ENCODE measurements around the gene POU2AF1. TPM values are rescaled to one million over a fixed set of nuclear protein-coding genes. Genes with fewer than 3 reads are reported as not detected.

POU2AF1 gene
- total RNA-seq, 1 donor from 2014 or later = 81.0 TPM

DNA sequence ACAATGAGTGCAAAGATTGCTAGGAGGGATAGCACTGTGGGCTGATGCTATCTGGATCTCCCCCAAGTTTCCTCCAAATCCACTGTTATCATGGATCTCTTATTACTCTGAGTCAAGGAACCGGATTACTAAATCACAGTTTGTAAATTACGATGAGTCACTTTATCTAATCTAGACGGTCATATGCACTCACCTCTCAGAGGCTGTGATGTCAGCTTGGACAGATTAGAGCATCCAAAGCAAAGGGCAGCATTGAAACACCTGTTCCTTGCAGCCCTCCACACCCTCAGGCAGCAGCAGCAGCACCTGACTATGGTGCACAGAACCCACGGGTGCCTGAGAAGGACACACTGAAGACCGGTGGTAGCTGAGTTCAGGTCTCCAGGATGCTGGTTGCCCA is 14.0 kb upstream of the POU2AF1 start:
- intact Hi-C loops (cut with micrococcal nuclease) = no loop called here
- H3K36me3 Mint-ChIP-seq (ENCODE audit: low read depth) = no peaks in the 10 kb centered on the region
- no peak overlapping the region for H3K4me3 Mint-ChIP-seq
- no peak overlapping the region for H3K27ac Mint-ChIP-seq
- peaks cover 13% of the 10 kb centered on the region for H3K4me1 Mint-ChIP-seq (ENCODE audit: low read depth)
- H3K9me3 Mint-ChIP-seq = no peaks in the 10 kb centered on the region
- peaks cover 2% of the 10 kb centered on the region for H3K27me3 Mint-ChIP-seq (ENCODE audit: insufficient read depth)
- no peak for DNase-seq (ENCODE audit: low spot score)

DNA sequence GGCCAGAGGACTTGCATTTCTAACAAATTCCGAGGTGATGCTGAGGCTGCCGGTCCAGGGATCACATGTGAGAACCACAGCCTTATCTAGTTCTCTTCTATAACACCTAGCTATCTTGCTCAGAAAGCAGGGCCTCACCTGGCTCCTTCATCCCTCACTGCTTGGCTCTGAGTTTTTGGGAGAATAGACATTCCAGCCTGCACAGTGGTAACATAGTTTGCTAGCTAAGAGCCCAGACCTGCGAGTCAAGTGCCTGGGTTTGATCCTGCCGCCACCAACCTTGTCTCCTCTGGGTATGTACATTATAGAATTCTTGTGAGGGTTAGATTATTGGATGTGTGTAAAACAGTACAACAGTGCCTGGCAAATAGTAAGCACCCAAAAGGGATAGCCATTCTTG is 13.5 kb upstream of the POU2AF1 start:
- no peak for DNase-seq (ENCODE audit: low spot score)
- intact Hi-C loops (cut with micrococcal nuclease) = no loop called here
- H3K27me3 Mint-ChIP-seq (ENCODE audit: insufficient read depth) = peaks cover 2% of the 10 kb centered on the region
- H3K9me3 Mint-ChIP-seq = no peaks in the 10 kb centered on the region
- H3K27ac Mint-ChIP-seq = no peak overlapping the region
- no peak overlapping the region for H3K4me3 Mint-ChIP-seq
- H3K4me1 Mint-ChIP-seq (ENCODE audit: low read depth) = peaks cover 14% of the 10 kb centered on the region
- H3K36me3 Mint-ChIP-seq (ENCODE audit: low read depth) = no peaks in the 10 kb centered on the region

GRCh38 chr11:111391328-111392124 is 12.5 kb upstream of the POU2AF1 start:
- H3K4me3 Mint-ChIP-seq = no peak overlapping the region
- no peak for DNase-seq (ENCODE audit: low spot score)
- H3K9me3 Mint-ChIP-seq = peaks cover 5% of the 10 kb centered on the region
- H3K27ac Mint-ChIP-seq = no peak overlapping the region
- peaks cover 2% of the 10 kb centered on the region for H3K27me3 Mint-ChIP-seq (ENCODE audit: insufficient read depth)
- H3K36me3 Mint-ChIP-seq (ENCODE audit: low read depth) = no peaks in the 10 kb centered on the region
- H3K4me1 Mint-ChIP-seq (ENCODE audit: low read depth) = peaks cover 14% of the 10 kb centered on the region
- intact Hi-C loops (cut with micrococcal nuclease) = no loop called here

DNA sequence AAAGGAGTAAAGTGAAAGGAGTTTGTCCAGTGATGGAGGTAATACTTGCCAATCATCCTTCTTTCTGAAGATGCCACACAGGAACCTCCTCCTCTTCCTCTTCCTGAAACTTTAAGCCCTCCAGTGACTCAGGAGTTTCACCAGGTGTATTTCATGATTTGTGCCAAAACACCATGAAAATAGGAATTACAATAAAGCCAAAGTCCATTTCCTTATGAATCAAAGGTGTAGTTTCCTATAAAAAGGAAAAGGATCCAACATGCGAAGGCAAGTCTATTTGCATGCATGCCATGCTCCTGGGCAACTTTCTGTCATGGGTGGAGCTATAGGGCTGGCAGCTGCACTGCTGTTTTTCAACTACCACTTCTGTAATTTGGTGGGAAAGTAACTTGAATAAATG is 9.8 kb upstream of the POU2AF1 start:
- no peak overlapping the region for H3K27ac Mint-ChIP-seq
- DNase-seq (ENCODE audit: low spot score) = no peak

GRCh38 chr11:111388420-111388819 is 9.3 kb upstream of the POU2AF1 start:
- intact Hi-C loops (cut with micrococcal nuclease) = no loop called here
- H3K27ac Mint-ChIP-seq = no peak overlapping the region

More for the DNA sequence above, 9.8 kb upstream of the POU2AF1 start:
- Mint-ChIP-seq H3K4me3 (no peak overlapping the region), H3K36me3 (ENCODE audit: low read depth) (no peaks in the 10 kb centered on the region), H3K4me1 (ENCODE audit: low read depth) (peaks cover 14% of the 10 kb centered on the region), H3K9me3 (peaks cover 5% of the 10 kb centered on the region), H3K27me3 (ENCODE audit: insufficient read depth) (peaks cover 2% of the 10 kb centered on the region)
- intact Hi-C loops (cut with micrococcal nuclease) = no loop called here

DNA sequence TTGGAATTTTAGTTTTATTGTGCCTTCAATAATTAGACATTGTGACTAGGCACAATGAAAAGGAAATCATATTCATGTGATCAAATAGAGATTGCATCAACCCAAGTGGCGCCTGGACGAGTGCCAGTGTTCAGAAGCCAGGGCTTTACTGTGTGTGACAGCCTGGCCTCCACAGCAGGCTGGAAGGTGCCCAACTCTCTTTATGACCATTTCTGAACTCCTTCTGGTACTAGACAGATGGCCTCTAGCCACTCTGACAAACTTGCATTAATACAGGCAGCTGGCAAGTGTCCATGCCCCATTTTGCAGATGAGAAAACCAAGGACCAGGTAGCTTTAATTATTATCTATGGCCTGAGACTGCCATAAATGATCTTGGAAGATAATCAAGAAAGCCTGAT is 8.3 kb upstream of the POU2AF1 start:
- Mint-ChIP-seq H3K9me3 (peaks cover 5% of the 10 kb centered on the region), H3K27ac (no peak overlapping the region), H3K4me1 (ENCODE audit: low read depth) (peaks cover 24% of the 10 kb centered on the region), H3K4me3 (no peak overlapping the region), H3K27me3 (ENCODE audit: insufficient read depth) (no peaks in the 10 kb centered on the region), H3K36me3 (ENCODE audit: low read depth) (no peaks in the 10 kb centered on the region)
- no peak for DNase-seq (ENCODE audit: low spot score)
- intact Hi-C loops (cut with micrococcal nuclease) = no loop called here

More at GRCh38 chr11:111388420-111388819, 9.3 kb upstream of the POU2AF1 start:
- Mint-ChIP-seq H3K36me3 (ENCODE audit: low read depth) (no peaks in the 10 kb centered on the region), H3K27me3 (ENCODE audit: insufficient read depth) (peaks cover 2% of the 10 kb centered on the region), H3K4me3 (no peak overlapping the region), H3K9me3 (peaks cover 5% of the 10 kb centered on the region), H3K4me1 (ENCODE audit: low read depth) (peaks cover 14% of the 10 kb centered on the region)
- DNase-seq (ENCODE audit: low spot score) = no peak

DNA sequence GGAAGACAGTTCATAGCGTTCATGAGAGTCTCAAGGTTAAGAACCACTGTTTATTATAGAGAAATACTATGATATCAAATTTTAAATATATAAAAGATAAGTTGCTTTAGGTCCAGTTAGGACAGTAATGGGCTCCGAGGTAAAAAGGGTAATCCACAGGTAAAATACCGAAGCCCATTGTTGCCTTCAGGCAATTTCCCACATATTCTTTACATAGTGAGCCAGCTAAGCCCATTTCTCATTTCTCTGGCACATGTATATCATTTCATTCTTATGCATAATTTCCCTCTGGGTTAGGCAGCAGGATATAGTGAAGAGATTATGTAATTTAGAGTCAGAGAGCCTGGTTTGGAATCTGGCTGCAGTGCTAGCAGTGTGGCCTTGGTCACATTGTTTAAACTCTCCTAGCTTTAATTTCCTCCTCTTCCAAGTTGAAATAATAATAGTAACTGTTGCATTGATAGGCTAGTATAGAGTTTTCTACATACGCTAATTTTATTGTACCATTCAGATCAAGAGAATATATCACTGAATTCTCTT is 7.6 kb upstream of the POU2AF1 start:
- intact Hi-C loops (cut with micrococcal nuclease) = no loop called here
- H3K4me1 Mint-ChIP-seq (ENCODE audit: low read depth) = peaks cover 28% of the 10 kb centered on the region

DNA sequence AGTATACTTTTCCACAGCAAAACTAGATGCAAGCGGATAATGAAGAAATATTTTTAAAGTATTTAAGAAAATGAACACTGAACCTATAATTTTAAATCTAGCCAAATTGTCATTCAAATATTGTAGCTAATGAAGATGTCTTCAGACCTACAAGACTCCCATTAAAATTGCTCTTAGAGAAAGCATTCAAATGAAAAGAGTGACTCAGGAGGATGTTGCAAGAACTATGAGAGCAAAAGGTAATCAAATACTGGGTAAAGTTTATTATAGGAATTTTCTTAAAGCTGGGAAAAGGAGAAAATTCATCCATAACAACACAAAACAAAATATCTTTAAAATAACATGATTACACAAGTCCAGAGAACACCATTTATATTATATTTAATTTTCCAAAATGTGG is 5.4 kb upstream of the POU2AF1 start:
- no peak overlapping the region for H3K27ac Mint-ChIP-seq
- DNase-seq (ENCODE audit: low spot score) = no peak
- H3K36me3 Mint-ChIP-seq (ENCODE audit: low read depth) = peaks cover 7% of the 10 kb centered on the region

More for the DNA sequence above, 7.6 kb upstream of the POU2AF1 start:
- no peak overlapping the region for H3K27ac Mint-ChIP-seq
- peaks cover 5% of the 10 kb centered on the region for H3K9me3 Mint-ChIP-seq
- no peak overlapping the region for H3K4me3 Mint-ChIP-seq
- no peak for DNase-seq (ENCODE audit: low spot score)
- no peaks in the 10 kb centered on the region for H3K36me3 Mint-ChIP-seq (ENCODE audit: low read depth)
- no peaks in the 10 kb centered on the region for H3K27me3 Mint-ChIP-seq (ENCODE audit: insufficient read depth)

GRCh38 chr11:111382451-111382850 is 3.4 kb upstream of the POU2AF1 start:
- no peaks in the 10 kb centered on the region for H3K27me3 Mint-ChIP-seq (ENCODE audit: insufficient read depth)
- H3K36me3 Mint-ChIP-seq (ENCODE audit: low read depth) = peaks cover 10% of the 10 kb centered on the region
- intact Hi-C loops (cut with micrococcal nuclease) = no loop called here
- DNase-seq (ENCODE audit: low spot score) = no peak
- no peak overlapping the region for H3K27ac Mint-ChIP-seq
- H3K4me3 Mint-ChIP-seq = no peak overlapping the region
- H3K4me1 Mint-ChIP-seq (ENCODE audit: low read depth) = peaks cover 53% of the 10 kb centered on the region
- H3K9me3 Mint-ChIP-seq = peaks cover 5% of the 10 kb centered on the region

More for the DNA sequence above, 5.4 kb upstream of the POU2AF1 start:
- H3K27me3 Mint-ChIP-seq (ENCODE audit: insufficient read depth) = no peaks in the 10 kb centered on the region
- no peak overlapping the region for H3K4me3 Mint-ChIP-seq
- peaks cover 5% of the 10 kb centered on the region for H3K9me3 Mint-ChIP-seq
- intact Hi-C loops (cut with micrococcal nuclease) = no loop called here
- H3K4me1 Mint-ChIP-seq (ENCODE audit: low read depth) = peaks cover 49% of the 10 kb centered on the region

GRCh38 chr11:111379602-111380136 is 594 bp upstream of the POU2AF1 start:
- Mint-ChIP-seq H3K36me3 (ENCODE audit: low read depth) (peaks cover 26% of the 10 kb centered on the region), H3K27me3 (ENCODE audit: insufficient read depth) (no peaks in the 10 kb centered on the region), H3K27ac (peak overlapping the region; percentile 100), H3K4me1 (ENCODE audit: low read depth) (peaks cover 76% of the 10 kb centered on the region), H3K4me3 (peak overlapping the region; percentile 83), H3K9me3 (no peaks in the 10 kb centered on the region)
- intact Hi-C loops (cut with micrococcal nuclease) = loop anchor here (1.0 to 10.0 kb wide), 10 partner anchors 8 to 1302 kb away; partner anchors contain the start of genes CFAP68, FDXACB1, PPP2R1B and SIK2
- no peak for DNase-seq (ENCODE audit: low spot score)

GRCh38 chr11:111378185-111378860 is 752 bp downstream of the POU2AF1 start:
- intact Hi-C loops (cut with micrococcal nuclease) = loop anchor here (1.0 to 10.0 kb wide), 10 partner anchors 19 to 1301 kb away; partner anchors contain the start of genes CFAP68, FDXACB1, PPP2R1B and SIK2
- Mint-ChIP-seq H3K9me3 (no peaks in the 10 kb centered on the region), H3K27me3 (ENCODE audit: insufficient read depth) (no peaks in the 10 kb centered on the region), H3K4me1 (ENCODE audit: low read depth) (peaks cover 88% of the 10 kb centered on the region), H3K36me3 (ENCODE audit: low read depth) (peaks cover 29% of the 10 kb centered on the region), H3K27ac (peak overlapping the region; percentile 100), H3K4me3 (peak overlapping the region; percentile 83)
- no peak for DNase-seq (ENCODE audit: low spot score)

DNA sequence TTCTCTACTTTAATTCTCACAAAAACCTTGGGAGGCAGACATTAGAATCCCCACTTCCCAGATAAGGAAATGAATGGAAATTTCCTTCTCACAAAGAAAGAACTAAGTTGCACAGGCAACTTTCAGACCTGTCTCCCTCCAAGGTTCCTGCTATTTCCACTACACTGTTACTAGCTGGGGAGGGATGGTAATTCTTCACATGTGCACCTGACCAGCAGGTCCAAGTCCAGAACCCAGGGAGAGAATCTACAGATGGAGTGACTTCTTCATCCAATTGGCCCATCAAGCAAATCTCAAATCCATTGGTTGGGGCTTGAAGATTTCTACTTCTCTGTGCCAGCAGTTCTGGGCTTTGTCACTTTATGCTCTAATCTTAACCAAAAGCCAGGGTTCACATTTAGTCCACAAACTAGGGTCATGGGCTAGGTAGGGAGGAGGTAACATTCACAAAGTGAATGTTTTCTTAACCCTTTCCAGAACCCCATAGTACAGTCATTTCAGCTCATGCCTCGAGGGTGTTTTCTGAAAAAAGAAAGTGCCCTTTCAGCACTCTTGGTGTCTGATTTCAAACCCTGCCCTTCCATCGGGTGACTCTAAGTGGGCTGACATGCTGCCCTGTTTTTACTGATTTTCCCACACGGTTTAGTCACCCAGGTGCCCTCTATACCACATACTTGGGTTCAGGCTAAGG is 2.7 kb downstream of the POU2AF1 start:
- Mint-ChIP-seq H3K4me3 (peak overlapping the region; percentile 83), H3K36me3 (ENCODE audit: low read depth) (peaks cover 41% of the 10 kb centered on the region), H3K4me1 (ENCODE audit: low read depth) (peaks cover 90% of the 10 kb centered on the region), H3K27me3 (ENCODE audit: insufficient read depth) (no peaks in the 10 kb centered on the region), H3K9me3 (no peaks in the 10 kb centered on the region), H3K27ac (peak overlapping the region; percentile 100)
- DNase-seq (ENCODE audit: low spot score) = peak; percentile 11
- intact Hi-C loops (cut with micrococcal nuclease) = loop anchor here (2.0 to 10.0 kb wide), 6 partner anchors 226 to 1299 kb away; partner anchors contain the start of genes PPP2R1B, SIK2 and ZC3H12C
